HG03039 (cell line): ENCODE results near the gene MEGF11.

Source experiments
- ATAC-seq: cut with Tn5 transposase; IDR thresholded peaks from one replicate; pipeline ENCODE4 v1.9.1; 2021; ENCODE audit warnings: mild to moderate bottlenecking, moderate library complexity; ENCODE audit not compliant: unreplicated experiment

The MEGF11 gene

DNA sequence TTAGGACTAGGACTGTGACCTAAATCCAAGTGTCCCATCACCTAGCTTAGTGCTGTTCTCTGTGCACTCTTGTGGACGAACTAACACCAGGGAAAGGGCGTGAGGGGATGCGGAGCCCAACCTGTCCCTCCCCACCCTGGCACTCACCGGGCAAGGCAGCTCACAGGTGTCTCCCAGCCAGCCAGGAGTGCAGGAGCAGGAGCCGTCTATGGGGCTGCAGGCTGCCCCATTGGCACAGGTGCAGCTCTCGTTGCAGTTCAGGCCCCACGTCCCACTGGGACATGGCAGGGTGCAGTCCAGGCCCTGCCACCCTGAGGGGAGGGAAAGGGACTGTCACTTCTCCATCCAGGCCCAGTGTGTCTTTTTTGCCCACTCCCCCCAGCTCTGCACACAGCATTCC is 324.0 kb downstream of the MEGF11 start:
- ATAC-seq = no peak

DNA sequence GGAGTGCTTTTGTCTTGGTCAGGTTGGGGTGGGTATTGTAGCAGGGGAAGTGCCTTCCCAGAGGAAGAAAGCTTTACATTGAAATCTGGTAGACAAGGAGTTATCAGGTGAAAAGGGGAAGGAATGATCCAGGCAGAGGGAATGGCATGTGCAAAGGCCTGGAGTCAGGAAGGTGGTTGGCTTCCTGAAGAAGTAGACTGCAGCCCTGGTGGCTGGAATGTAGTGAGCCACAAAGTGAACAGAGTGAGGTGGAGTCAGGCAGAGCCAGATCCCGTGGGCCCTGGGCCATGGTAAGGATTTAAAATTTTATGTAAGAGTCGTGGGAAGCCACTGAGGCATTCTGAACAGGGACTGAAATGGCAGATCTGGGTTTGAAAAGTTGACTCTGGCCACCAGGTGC is 326.0 kb downstream of the MEGF11 start:
- ATAC-seq = no peak

DNA sequence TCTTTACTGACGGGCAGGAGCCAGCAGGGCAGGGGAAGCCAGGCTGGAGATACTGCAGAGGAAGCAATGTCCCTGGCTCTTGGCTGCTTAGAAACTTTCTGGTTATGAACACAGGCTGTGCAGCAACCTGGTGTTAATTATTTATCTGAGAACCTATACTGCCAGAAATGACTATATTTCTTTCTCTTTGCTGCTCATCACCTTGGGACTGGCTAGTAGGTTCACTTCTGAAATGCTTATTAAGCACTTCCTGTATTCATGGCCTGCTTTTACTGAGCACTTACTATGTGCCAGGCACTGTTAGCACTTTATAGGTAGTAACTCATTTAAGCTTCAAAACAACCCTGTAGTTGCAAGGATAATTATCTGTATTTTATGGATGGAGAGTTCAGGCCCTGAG is 326.7 kb downstream of the MEGF11 start:
- no peak for ATAC-seq

DNA sequence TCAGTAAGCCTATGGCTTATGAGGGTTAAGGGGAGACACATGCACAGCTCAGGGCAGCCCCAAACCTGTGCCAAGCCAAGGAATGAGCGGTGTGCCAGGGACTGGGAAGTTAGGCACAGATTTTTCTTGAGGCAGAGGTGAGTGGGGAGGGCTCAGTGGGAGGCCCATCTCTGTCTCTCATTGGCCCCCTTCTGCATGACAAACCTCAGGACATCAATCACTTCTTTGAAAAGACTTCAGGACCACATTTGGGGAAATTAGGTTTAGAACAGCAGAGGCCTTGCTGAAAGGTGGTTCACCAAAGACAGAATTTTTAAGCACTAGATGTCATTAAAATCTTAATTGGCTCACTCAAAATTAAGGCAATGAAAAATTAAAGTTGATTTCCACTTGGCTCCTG is 327.1 kb downstream of the MEGF11 start:
- ATAC-seq = no peak

DNA sequence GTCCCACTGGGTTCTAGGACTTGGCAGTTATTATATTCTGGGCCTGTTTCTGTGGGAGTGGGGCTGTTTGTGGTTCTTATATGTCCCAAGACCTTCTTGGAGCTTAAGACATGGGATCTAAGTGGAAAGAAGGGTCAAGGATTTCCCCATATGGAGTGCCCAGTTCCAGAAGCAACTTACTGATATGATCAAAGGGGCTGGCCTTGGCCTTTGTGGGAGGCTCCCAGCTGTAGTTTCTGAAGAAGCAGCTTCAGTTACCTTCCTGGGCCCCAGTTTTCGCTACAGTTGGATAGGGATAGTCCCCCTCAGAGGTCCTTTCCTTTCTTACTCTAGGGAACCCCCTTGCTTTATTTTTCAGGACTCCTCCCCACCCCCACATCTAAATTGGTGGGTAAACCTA is 328.2 kb downstream of the MEGF11 start:
- ATAC-seq = no peak

DNA sequence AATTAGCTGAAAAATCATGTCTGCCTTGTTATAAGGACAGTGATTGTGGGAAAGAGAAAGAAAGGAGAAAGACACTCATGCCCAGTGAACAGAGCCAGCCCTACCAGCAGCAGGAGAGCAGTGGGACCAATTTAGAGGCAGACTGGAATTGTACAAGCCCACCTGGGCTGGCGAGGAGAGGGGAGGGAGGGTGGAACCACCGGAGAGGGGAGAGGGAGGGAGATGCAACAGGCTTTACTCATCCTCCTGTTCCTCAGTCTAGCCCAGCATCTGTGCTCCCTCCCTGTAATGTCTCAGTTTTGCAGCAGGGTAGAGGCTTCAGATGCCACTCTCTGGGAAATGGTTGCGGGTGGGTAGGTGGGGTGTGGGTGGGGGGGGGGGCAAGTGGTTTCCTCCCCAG is 329.5 kb downstream of the MEGF11 start:
- no peak for ATAC-seq

DNA sequence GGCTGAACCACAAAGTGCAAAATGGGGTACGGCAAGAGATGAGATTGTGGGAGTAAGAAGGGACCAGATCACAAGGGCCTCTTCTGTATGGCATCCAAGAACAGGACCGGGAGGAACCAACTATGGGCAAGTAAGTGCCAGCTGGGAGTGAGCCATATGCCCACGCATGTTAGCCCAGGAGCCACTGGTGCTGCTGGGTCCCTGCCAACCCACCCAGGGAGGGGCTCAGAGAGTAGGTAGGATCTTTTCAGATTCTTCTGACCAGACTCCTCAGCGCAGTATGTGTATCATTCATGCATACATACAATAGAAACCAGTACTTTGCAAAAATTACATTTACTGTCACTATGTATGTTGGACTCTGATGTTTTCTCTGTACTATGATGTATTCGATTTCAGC is 330.3 kb downstream of the MEGF11 start:
- no peak for ATAC-seq

DNA sequence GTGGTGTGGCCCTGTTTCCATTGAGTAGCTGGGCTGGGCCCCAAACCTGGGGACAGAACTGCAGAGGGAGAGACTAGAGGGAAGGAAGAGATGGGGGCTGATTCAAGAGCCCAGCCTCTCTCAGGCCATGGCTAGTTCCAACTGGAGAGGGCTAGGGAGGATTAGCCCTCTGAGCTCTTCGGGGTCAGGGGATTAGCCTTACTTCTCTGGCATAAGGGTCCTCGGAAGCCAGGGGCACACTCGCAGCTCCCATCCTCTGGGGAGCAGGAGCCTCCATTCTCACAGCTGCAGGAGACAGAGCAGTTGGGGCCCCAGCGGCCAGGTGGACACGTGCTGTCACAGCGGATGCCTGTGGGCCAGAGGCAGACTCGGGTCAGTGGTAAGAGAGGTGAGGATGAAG is 330.9 kb downstream of the MEGF11 start:
- no peak for ATAC-seq

DNA sequence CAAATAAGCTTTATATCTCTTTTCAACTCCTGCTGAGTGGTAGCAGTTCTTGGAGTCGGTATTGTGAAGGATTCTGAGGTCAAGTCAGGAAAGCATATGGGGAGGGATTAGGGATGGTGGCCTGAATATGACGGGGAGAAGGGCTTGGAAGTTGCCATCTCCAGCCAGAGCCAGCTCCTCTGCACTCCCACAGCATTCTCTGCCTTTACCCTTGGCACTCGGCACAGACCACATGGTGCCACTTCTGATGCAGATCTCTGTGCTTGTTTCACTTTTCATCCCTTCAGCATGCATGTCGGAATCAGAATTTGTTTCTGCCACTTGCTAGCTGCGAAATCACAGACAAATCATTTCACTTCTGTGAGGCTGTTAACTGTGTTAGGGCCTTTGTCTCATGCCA is 331.8 kb downstream of the MEGF11 start:
- ATAC-seq = no peak

DNA sequence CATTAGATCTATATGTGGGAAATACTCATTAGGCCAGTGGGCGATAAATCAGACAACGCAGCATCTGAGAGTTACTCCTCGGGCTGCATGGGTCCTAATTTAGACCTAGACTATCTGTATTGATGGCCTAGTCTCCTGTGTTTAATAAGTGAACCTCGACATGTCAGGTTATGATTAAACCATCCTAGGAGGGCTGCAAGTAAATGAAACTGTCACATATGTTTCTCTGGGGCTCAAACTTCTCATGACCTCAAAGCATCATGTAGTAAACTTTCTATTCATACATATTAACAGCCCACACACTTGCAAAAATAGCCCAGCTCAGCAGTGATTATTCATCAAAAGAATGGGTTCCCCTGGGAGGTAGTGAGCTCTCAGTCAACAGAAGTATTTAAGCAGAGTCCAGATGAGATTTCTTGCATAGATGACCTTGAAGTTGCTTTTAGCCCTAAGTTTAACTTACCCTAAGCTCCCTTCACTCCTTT is 332.7 kb downstream of the MEGF11 start:
- no peak for ATAC-seq

DNA sequence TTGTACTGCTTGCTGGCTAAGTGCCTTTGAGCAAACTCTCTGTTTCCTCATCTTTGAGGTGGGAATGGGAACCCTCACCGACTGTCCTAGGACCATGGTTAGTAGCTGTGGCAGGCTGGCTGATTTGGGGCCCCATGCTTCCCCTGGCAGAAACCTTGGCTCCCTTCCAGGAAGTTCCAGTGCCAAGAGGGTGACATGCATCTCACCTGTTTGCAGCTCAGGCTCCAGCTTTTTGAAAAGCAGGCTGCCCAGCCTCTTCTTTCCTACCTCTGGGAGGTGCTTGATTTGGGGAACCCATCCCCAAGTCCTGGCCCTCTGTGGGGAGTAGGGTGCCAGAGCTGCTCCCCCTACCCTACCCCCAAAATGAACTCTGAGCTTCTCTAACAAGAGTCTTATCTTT is 333.4 kb downstream of the MEGF11 start:
- ATAC-seq = no peak

DNA sequence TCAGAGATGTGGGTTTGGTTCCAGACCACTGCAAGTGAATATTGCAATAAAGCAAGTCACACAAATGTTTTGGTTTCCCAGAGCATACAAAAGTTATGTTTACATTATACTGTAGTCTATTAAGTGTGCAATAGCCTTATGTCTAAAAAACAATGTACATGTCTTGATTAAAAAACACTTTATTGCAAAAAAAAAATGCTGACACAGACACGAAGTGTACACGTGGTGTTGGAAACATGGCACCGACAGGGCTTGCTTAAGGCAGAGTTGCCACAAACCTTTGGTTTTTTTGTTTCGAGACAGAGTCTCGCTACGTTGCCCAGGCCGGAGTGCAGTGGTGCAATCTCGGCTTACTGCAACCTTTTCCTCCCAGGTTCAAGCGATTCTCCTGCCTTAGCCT is 334.2 kb downstream of the MEGF11 start:
- ATAC-seq = no peak

DNA sequence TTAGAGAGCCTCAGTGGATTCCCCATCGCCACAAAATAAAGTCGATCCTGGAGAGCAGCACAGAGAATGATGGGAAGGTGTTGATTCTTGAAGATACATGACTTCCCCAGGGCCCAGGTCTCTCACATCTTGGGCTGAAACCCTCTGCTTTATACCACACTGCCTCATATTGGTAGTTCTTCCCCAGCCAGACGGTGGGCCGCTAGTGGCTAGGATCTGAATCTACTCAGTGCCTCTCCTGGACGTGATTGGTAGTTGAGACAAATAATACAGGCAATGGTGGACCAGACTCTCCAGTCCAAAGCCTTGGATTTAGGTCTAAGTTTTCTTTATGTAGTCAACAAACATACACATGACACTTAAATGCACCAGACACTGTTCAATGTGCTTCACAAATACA is 334.6 kb downstream of the MEGF11 start:
- ATAC-seq = no peak

DNA sequence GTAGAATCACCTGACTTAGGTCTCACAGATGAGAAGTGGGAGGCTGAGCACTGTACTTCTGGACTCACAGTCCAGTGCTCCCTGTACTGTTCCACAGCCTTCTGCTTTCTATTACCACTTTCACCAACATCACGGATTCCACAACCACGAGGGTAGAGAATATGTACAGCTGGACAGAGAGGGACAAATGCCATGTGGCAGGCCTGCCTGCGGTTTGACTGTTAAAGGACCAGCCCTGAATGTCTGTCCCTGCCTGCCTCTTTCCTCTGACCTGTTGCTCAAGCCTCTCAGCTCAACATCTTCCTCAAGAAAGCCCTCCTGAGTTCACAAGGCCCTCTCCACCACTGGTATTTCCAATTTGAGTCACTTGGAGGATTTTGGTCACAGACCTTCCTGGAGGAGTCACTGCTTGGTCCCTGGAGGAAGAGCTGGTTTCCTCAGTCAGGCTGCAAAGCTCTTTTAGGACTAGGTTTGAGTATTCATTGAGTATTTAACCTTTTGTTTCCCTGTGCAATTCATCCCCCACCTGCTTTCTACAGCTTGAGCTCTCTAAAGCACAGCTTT is 335.1 kb downstream of the MEGF11 start:
- no peak for ATAC-seq

DNA sequence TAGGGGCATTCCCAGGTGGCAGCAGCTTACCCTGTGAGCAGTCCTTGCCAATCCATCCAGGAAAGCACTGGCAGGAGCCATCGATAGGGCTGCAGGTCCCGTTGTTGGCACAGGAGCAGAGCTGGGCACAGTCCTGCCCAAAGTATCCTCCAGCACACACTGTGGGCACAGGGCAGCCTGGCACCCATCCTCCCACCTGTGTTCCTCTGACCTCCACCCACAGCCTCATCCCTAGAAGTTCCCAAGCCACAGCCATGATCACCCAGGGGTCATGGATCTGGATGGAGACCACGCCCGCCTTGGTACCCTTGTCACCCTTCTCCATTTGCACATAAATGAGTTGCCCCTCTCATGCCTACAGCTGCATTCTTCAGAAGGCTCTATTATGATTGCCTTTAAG is 335.6 kb downstream of the MEGF11 start:
- ATAC-seq = no peak

DNA sequence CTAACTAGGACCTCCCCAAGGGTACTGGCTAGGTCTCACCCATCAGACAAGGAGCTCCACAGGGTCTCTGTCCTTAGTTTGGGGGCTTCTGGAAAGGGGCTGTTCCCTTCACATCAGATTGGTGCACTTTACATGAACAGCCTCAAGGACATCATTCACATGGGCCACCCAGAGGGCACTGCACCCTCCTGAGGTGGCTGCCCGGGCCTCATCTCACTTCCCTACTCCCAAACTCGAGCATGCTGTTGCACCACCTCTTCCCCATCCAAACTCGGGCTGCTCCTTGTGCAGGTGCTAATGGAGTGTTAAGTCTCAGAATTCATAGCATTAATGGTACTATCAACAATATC is 336.2 kb downstream of the MEGF11 start:
- peak; percentile 6 for ATAC-seq

DNA sequence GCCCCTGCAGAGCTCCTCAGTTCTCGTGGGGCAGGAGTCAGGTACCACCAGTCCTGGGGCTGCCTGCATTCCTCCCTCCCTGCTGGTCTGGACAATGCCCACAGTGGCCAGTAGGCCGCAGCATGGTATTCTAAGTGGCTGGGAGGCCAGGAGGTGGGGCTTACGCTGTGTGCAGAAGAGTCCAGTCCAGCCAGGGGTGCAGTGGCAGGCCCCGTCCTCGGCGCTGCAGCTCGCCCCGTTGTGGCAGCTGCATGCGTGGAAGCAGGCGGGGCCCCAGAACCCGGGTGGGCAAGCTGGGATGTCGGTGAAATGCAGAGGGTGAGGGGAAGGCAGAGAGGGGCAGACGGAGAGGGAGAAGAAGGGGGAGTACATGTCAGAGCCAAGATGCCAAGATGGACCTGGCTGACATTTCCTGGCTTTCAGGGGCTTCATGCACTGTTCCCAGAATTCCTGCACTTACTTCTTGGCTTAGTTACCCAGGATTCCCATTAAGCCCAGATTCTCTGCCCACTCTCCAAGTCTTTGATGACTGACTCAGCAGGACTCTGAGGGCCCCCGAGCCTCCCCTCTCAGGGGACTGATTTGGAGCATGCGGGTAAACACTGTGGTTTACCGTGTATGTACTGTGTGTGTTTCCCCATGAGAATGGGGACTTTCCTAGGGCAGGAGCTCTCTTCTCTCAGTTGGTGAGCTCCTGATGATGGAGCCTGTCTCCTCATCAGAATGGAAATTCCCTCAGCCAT is 336.7 kb downstream of the MEGF11 start:
- peak; percentile 49 for ATAC-seq

DNA sequence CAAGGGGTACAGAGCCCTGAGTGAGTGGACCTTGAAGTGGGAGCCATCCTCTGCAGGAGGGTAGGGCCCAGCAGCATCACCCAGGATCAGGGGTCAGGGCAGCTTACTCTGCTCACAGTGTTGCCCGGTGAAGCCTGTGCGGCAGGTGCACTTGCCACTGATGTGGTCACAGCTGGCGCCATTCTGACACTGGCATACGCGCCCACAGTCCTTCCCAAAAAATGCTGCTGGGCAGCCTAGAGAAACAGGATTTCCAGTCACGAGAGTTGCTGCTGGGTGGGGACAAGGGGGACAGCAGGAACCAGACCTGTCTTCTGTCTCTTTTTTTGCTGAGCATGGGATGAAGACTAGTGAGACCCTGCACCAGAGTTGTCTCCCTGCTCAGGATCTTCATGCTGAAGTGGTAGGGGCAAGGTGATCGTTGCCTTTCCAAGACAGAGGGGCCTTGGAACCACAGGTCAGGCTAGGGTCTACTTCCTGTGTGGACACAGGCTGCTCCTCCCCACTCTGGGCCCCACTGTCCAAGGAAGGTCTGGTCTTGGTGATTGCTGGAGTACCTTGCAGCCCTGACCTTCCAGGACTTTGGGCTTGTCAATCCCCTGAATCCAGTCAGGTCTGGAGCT is 337.4 kb downstream of the MEGF11 start:
- no peak for ATAC-seq

DNA sequence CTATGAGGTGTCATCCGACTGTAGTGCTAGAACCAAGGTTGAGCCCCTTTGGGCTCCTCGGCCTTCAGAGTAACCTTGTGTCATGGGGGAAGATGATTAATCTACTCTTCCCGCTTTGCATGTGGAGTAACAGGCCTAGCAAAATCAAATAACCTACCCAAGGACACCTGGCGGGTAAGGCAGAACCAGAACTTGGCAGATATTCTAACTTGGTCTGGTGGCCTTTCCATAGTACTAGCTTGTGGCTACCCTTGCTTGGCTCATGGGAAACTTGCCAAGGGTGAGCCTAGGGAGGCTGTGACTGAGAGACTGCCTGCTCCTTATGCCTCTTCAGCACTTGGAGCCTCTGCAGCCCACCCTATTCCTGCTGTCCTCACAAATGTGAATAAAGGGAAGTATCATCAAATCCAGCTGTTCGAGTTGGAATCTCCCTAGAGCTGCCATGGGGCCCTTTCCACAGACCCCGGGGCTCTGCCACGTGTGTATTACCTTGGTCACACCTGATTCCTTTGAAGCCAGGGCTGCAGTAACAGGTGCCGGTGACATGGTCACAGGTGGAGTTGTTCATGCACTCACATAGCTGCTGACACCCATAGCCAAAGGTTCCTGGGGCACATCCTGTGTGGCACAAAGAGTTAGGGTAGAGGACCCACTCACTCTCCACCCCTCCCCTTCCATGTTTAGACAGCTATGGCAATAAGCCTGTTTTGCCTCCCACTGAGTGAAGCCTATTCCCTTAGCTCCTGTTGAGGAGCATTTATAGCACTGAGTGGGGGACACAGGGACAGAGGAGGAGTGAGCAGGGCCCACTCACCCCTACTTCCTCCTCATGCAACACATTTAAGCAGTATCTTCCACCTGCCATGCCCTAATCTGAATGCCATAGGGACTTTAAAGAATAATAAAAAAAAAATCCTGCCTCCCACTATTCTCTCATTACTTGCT is 338.3 kb downstream of the MEGF11 start:
- ATAC-seq = no peak

DNA sequence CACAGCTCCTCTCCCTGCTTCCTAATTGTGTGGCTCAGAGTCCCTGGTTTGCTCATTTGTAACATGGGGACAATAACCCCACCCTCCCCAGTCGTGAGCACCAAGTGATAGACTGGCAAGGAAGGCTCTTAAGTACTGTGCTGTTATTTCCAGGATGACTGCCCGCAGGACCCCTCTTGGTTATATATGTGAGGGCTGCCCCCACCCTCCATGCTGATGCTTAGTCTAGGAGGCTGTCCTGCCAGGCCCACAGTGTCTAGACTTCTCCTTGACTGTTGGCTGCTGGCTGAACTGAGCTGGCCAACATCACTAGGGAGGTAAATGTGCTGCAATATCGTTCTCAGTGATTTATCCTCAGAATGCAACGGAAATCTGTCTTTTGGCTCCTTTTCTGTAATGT is 339.2 kb downstream of the MEGF11 start:
- no peak for ATAC-seq

DNA sequence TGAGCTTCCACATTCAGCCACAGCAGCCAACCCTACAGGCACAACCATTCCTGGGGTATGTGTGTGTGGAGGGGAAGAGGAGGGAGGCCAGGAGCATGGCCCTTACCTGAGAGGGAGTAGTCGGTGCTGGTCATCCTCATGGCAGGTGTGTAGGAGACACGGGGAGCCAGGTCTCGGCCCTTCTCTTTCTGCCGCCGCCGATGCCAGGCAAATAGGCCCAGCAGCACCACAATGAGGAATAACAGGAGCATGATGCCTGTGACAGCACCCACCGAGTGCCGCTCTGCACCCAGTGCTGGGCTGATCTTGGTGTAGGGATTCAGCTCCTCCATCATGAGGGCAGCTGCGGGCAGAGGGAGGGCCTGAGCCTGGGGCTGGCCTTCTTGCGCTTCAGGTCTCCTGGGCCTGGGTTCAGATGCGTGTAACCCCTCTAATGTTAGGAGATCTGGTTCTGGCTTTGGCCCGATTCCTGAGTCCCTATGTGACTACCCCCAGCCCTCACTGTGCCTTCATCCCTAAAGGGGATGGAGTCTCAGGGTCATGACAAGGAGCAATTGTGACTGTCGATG is 339.8 kb downstream of the MEGF11 start:
- ATAC-seq = no peak
